Measurements from ENCODE around the gene PAOX.

GRCh38 chr10:133365461-133366129, 13.5 kb upstream of the PAOX start:
- TF ChIP-seq POLR2A (IDR thresholded peaks at IDR 0.05) (no peak), CTCF (IDR thresholded peaks at IDR 0.05) (no peak)
